Measurements from ENCODE around the gene TOM1.

TOM1 gene

DNA sequence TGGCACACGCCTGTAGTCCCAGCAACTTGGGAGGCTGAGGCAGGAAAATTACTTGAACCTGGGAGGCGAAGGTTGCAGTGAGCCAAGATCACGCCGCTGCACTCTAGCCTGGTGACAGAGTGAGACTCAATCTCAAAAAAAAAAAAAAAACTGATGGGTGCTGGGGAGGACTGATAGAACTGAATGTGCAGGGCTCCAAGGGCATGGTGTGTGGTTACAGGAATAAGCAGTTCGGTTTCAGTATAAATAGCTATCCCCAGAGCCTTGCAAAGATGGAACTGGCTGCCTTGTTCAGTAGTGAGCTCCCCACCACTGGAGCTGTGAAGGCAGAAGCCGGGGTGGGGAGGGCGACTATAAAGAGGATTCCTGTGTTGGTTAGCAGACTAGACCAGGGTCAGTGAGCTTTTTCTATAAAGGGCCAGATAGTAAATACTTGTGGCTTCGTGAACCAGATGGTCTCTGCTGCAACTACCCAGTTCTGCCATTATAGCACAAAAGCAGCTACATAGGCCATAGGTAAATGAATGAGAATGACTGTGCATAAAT is 5.9 kb downstream of the TOM1 start:
- no peak for DNase-seq (ENCODE audit: low spot score)
- CTCF ChIA-PET = no interaction called here
- POLR2A ChIA-PET (ENCODE audit: low non-redundant PET) = no interaction called here
- TF ChIP-seq, protein P1, sequence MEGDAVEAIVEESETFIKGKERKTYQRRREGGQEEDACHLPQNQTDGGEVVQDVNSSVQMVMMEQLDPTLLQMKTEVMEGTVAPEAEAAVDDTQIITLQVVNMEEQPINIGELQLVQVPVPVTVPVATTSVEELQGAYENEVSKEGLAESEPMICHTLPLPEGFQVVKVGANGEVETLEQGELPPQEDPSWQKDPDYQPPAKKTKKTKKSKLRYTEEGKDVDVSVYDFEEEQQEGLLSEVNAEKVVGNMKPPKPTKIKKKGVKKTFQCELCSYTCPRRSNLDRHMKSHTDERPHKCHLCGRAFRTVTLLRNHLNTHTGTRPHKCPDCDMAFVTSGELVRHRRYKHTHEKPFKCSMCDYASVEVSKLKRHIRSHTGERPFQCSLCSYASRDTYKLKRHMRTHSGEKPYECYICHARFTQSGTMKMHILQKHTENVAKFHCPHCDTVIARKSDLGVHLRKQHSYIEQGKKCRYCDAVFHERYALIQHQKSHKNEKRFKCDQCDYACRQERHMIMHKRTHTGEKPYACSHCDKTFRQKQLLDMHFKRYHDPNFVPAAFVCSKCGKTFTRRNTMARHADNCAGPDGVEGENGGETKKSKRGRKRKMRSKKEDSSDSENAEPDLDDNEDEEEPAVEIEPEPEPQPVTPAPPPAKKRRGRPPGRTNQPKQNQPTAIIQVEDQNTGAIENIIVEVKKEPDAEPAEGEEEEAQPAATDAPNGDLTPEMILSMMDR (conservative IDR thresholded peaks at IDR 0.05; ENCODE audit: low read depth) = no peak
- no peak overlapping the region for H3K27ac ChIP-seq

- DNase-seq (ENCODE audit: low spot score) = no peak
Measured at GRCh38 chr22:35306350-35306967, 6.8 kb downstream of the TOM1 start.

GRCh38 chr22:35307372-35307771 is 7.7 kb downstream of the TOM1 start:
- POLR2A ChIA-PET (ENCODE audit: low non-redundant PET) = no interaction called here
- TF ChIP-seq, protein P1 (conservative IDR thresholded peaks at IDR 0.05; ENCODE audit: low read depth) = no peak
- H3K27ac ChIP-seq = no peak overlapping the region
- CTCF ChIA-PET = no interaction called here
- no peak for DNase-seq (ENCODE audit: low spot score)

More at GRCh38 chr22:35306350-35306967, 6.8 kb downstream of the TOM1 start:
- ChIA-PET CTCF (no interaction called here), POLR2A (ENCODE audit: low non-redundant PET) (no interaction called here)
- H3K27ac ChIP-seq = no peak overlapping the region
- TF ChIP-seq, protein P1 (conservative IDR thresholded peaks at IDR 0.05; ENCODE audit: low read depth) = no peak

DNA sequence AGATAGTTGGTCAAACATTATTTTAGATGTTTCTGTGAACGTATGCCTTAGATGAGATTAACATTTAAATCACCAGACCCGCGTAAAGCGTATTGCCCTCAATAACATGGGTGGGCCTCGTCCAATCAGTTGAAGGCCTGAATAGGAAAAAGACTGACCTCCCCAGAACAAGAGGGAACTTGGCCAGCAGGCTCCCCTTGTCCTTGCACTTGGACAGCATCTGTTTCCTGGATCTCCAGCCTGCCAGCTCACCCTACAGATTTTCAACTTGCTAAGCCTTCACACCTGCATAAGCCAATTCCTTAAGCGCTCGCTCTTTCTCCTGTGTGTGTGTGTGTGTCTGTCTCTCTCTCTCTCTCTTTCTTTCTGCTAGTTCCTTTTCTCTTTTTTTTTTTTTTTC is 8.2 kb downstream of the TOM1 start:
- H3K27ac ChIP-seq = no peak overlapping the region
- no peak for DNase-seq (ENCODE audit: low spot score)
- TF ChIP-seq, protein P1 (conservative IDR thresholded peaks at IDR 0.05; ENCODE audit: low read depth) = no peak
- CTCF ChIA-PET = no interaction called here
- POLR2A ChIA-PET (ENCODE audit: low non-redundant PET) = no interaction called here

GRCh38 chr22:35308480-35309021 is 8.9 kb downstream of the TOM1 start:
- POLR2A ChIA-PET (ENCODE audit: low non-redundant PET) = no interaction called here

DNA sequence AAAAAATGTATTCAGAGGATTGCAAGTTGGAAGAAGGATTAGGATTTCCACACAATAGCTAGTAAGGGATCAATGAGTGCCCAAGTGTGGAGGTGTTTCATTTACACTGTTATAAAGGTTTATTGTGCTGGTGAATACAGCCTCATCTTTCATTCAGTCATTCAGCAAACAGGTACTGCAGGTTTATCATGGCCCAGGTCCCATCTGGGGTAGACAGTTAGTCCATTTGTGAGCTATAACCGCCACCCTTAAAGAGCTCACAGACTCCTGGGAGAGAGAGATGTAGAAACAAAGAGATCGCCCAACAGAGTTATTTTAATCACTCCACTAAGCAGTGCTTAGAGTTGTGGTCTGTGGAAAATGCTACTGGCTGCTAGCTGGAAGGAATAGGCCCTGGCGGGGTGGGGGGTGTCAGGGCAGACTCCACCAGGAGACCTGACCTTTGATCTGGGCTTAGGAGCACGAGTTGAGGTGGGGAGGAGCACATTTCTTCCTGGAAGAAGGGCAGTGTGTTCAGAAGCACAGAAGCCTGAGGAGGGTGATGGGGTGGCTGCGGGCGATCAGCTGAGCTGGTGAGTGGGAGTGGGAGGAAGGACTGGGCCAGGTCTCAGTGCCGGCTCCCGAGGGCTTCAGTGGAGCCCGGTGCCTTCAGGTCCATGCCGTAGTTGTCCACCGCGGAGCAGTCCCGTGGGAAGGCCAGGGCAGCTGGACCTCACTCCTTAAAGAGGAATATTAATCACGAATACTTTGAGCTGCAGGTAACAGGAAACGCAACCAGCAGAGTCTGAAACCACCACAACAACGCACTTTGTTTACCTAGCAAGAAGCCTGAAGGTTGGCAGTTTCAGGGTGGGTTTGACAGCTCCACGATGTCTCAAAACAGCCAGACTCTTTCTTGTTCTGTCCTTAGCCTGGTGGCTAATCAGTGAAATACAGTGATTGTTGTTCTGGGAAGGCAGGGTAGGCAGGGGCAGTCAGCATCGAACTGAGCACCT is 11.2 kb downstream of the TOM1 start:
- no peak for DNase-seq (ENCODE audit: low spot score)
- ChIA-PET CTCF (interaction anchor here (0.6 kb wide), 1 partner anchor 480 kb away, joined by 4 read pairs; no protein-coding TSS in a partner anchor), POLR2A (ENCODE audit: low non-redundant PET) (no interaction called here)
- no peak overlapping the region for H3K27ac ChIP-seq
- TF ChIP-seq, protein P1 (conservative IDR thresholded peaks at IDR 0.05; ENCODE audit: low read depth) = no peak

More at GRCh38 chr22:35308480-35309021, 8.9 kb downstream of the TOM1 start:
- TF ChIP-seq, protein P1 (conservative IDR thresholded peaks at IDR 0.05; ENCODE audit: low read depth) = no peak
- CTCF ChIA-PET = no interaction called here
- no peak overlapping the region for H3K27ac ChIP-seq
- DNase-seq (ENCODE audit: low spot score) = no peak

Measured in RWPE1 (cell line).